ENCODE data around the gene PTTG1IP.

GRCh38 chr21:44812640-44813039 is 60.9 kb downstream of the PTTG1IP start:
- TF ChIP-seq, protein P1, sequence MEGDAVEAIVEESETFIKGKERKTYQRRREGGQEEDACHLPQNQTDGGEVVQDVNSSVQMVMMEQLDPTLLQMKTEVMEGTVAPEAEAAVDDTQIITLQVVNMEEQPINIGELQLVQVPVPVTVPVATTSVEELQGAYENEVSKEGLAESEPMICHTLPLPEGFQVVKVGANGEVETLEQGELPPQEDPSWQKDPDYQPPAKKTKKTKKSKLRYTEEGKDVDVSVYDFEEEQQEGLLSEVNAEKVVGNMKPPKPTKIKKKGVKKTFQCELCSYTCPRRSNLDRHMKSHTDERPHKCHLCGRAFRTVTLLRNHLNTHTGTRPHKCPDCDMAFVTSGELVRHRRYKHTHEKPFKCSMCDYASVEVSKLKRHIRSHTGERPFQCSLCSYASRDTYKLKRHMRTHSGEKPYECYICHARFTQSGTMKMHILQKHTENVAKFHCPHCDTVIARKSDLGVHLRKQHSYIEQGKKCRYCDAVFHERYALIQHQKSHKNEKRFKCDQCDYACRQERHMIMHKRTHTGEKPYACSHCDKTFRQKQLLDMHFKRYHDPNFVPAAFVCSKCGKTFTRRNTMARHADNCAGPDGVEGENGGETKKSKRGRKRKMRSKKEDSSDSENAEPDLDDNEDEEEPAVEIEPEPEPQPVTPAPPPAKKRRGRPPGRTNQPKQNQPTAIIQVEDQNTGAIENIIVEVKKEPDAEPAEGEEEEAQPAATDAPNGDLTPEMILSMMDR (IDR thresholded peaks at IDR 0.05) = no peak
- no peak for TF ChIP-seq POLR2A (IDR thresholded peaks at IDR 0.05)
